Osteoblast (primary cell): ENCODE results near the gene STON1. TPM values are rescaled to one million over a fixed set of nuclear protein-coding genes. Genes with fewer than 3 reads are reported as not detected.

Experiments used
- DNase-seq: peaks from one replicate; pipeline ENCODE4 v3.0.0; 2011; ENCODE audit warnings: low spot score, mixed read lengths; ENCODE audit not compliant: insufficient read length; ENCODE audit errors: missing footprints
- H2AFZ ChIP-seq: 2 replicates; pipeline ENCODE4 v1.6.0; 2011; ENCODE audit warnings: mild to moderate bottlenecking, low read length
- H3K27ac ChIP-seq: 2 replicates; pipeline ENCODE4 v1.5.1; 2011; ENCODE audit warnings: mild to moderate bottlenecking, low read depth, low read length, moderate library complexity
- H3K27me3 ChIP-seq: 2 replicates; pipeline ENCODE4 v1.6.0; 2012; ENCODE audit warnings: mild to moderate bottlenecking, control low read depth, inconsistent platforms, low read length, moderate library complexity; ENCODE audit not compliant: insufficient read depth
- H3K36me3 ChIP-seq: 2 replicates; pipeline ENCODE4 v1.5.1; 2011; ENCODE audit warnings: mild to moderate bottlenecking, low read length, control low read depth, moderate library complexity; ENCODE audit not compliant: insufficient read depth
- H3K4me1 ChIP-seq: 2 replicates; pipeline ENCODE4 v1.5.1; 2011; ENCODE audit warnings: mild to moderate bottlenecking, low read length, control low read depth, moderate library complexity; ENCODE audit not compliant: insufficient read depth
- H3K4me2 ChIP-seq: 2 replicates; pipeline ENCODE4 v1.6.0; 2011; ENCODE audit warnings: mild to moderate bottlenecking, low read length; ENCODE audit not compliant: insufficient read depth
- H3K4me3 ChIP-seq: fragments of 200-600 bp; sonication (generic); 3 replicates; pipeline ENCODE4 v1.5.1; 2012; ENCODE audit warnings: mild to moderate bottlenecking, low read length, inconsistent platforms; ENCODE audit not compliant: insufficient read depth
- H3K79me2 ChIP-seq: 2 replicates; pipeline ENCODE4 v1.6.0; 2012; ENCODE audit warnings: mild to moderate bottlenecking, low read length, control low read depth, inconsistent platforms; ENCODE audit not compliant: insufficient read depth
- H3K9me3 ChIP-seq: 2 replicates; pipeline ENCODE4 v1.5.1; 2011; ENCODE audit warnings: low read depth, low read length, control low read depth
- H4K20me1 ChIP-seq: 2 replicates; pipeline ENCODE4 v1.6.0; 2012; ENCODE audit warnings: mild to moderate bottlenecking, low read length, control low read depth; ENCODE audit not compliant: insufficient read depth
- total RNA-seq: library from RNA; depleted of rRNA; stranded (reverse); fragments of >200 nt; gene quantifications from 2 replicates; pipeline ENCODE4 v1.2.3, GENCODE V29; 2012
- TF ChIP-seq, protein P1 (sequence below): IDR thresholded peaks from 2 replicates; pipeline ENCODE4 v1.5.1; 2011; ENCODE audit warnings: mild to moderate bottlenecking, low read depth, low read length, moderate library complexity; ENCODE audit errors: extremely low read depth

STON1 gene, protein sequence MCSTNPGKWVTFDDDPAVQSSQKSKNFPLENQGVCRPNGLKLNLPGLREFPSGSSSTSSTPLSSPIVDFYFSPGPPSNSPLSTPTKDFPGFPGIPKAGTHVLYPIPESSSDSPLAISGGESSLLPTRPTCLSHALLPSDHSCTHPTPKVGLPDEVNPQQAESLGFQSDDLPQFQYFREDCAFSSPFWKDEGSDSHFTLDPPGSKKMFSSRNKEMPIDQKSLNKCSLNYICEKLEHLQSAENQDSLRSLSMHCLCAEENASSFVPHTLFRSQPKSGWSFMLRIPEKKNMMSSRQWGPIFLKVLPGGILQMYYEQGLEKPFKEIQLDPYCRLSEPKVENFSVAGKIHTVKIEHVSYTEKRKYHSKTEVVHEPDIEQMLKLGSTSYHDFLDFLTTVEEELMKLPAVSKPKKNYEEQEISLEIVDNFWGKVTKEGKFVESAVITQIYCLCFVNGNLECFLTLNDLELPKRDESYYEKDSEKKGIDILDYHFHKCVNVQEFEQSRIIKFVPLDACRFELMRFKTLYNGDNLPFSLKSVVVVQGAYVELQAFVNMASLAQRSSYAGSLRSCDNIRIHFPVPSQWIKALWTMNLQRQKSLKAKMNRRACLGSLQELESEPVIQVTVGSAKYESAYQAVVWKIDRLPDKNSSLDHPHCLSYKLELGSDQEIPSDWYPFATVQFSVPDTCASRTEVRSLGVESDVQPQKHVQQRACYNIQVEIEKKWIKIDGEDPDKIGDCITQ
- total RNA-seq: 15.6 and 15.9 TPM in 2 replicates

DNA sequence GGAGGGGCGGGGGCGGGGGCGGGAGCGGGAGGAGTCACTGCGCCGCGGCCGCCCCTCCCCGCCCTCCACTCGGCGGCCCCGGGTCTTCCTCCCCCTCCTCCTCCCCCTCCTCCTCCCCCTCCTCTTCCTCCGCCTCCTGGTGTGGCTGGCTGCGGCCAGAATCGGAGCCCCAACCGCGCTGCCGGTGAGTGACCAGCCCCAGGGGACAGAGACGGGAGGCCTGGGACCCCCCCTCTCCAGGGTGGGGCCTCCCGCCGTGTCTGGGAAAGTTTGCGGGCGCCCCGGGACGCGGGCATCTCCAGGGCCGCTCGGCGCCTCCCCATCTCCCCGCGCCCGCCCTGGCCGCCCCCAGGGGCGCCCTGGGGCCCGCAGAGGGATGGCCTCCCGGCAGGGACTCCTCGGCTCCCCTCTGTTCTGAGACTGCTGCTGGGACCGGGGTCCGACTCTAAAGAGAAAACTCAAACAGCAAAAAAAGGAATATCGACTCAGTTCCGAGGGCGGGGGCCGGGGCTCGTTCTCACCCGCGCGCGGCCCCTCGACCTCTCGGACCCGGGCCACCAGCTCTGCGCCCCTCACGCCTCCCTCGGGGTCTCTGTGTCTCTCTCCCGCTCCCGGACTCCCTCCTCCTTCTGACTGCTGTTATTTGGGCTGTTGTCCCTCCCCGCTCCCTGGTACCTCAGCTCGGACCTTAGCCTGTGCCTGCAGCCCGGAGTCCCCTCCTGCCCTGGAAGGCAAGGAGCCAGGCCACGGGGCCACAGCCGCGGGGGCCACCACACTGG is at the start of gene STON1:
TSS of gene STON1 (plus strand) at position 122 of the 779 bp plus-strand sequence. CDS start 50,480 bp downstream, outside the sequence.
- Histone ChIP-seq H3K27me3 (no peaks in the 10 kb centered on the region), H4K20me1 (no peaks in the 10 kb centered on the region), H3K4me2 (peak within 1 kb of the TSS; percentile 93), H3K4me1 (peaks cover 20% of the 10 kb centered on the region), H2AFZ (peak within 1 kb of the TSS; percentile 58), H3K36me3 (no peaks in the 10 kb centered on the region), H3K4me3 (peak within 1 kb of the TSS; percentile 84), H3K9me3 (no peaks in the 10 kb centered on the region), H3K27ac (peak within 1 kb of the TSS; percentile 86), H3K79me2 (peaks cover 3% of the 10 kb centered on the region)
- peak; percentile 91 for DNase-seq
- TF ChIP-seq, protein P1, sequence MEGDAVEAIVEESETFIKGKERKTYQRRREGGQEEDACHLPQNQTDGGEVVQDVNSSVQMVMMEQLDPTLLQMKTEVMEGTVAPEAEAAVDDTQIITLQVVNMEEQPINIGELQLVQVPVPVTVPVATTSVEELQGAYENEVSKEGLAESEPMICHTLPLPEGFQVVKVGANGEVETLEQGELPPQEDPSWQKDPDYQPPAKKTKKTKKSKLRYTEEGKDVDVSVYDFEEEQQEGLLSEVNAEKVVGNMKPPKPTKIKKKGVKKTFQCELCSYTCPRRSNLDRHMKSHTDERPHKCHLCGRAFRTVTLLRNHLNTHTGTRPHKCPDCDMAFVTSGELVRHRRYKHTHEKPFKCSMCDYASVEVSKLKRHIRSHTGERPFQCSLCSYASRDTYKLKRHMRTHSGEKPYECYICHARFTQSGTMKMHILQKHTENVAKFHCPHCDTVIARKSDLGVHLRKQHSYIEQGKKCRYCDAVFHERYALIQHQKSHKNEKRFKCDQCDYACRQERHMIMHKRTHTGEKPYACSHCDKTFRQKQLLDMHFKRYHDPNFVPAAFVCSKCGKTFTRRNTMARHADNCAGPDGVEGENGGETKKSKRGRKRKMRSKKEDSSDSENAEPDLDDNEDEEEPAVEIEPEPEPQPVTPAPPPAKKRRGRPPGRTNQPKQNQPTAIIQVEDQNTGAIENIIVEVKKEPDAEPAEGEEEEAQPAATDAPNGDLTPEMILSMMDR: no peak

GRCh38 chr2:48480526-48480925 is 49.4 kb upstream of the STON1 start:
- no peak for DNase-seq

DNA sequence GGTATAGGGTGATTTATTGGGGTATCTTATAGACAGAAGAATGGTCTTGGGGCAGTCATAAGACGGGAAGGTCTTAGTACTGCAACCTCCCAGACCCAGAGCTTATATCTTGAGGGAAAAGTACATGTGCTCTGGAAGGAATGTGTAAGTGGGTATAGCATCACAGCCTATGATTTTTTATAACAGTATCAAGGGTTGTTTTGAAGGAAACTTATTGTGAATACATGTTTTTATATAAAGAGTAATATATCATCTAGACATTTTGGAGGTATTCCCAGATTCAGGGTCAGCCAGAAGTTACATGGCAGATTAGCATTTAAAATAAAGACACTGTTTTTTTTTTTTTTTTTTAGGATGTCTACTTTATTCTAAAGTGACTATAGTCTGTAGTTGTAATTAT is 47.6 kb upstream of the STON1 start:
- DNase-seq: no peak
- H3K27ac ChIP-seq: peak overlapping the region; percentile 42
- no peak overlapping the region for H2AFZ ChIP-seq
- H3K79me2 ChIP-seq: no peaks in the 10 kb centered on the region
- peaks cover 25% of the 10 kb centered on the region for H3K4me1 ChIP-seq
- no peaks in the 10 kb centered on the region for H3K27me3 ChIP-seq
- H4K20me1 ChIP-seq: no peaks in the 10 kb centered on the region
- no peak overlapping the region for H3K4me3 ChIP-seq
- TF ChIP-seq, protein P1: no peak
- no peaks in the 10 kb centered on the region for H3K9me3 ChIP-seq
- no peaks in the 10 kb centered on the region for H3K36me3 ChIP-seq
- H3K4me2 ChIP-seq: no peak overlapping the region

More at GRCh38 chr2:48480526-48480925, 49.4 kb upstream of the STON1 start:
- H3K4me1 ChIP-seq: peaks cover 25% of the 10 kb centered on the region
- H3K4me3 ChIP-seq: no peak overlapping the region
- H4K20me1 ChIP-seq: no peaks in the 10 kb centered on the region
- no peak overlapping the region for H3K4me2 ChIP-seq
- no peaks in the 10 kb centered on the region for H3K9me3 ChIP-seq
- no peak overlapping the region for H3K27ac ChIP-seq
- H3K27me3 ChIP-seq: no peaks in the 10 kb centered on the region
- no peaks in the 10 kb centered on the region for H3K79me2 ChIP-seq
- no peaks in the 10 kb centered on the region for H3K36me3 ChIP-seq
- TF ChIP-seq, protein P1: no peak
- H2AFZ ChIP-seq: no peak overlapping the region
